GM23338 (cell line): ENCODE data around the gene LCA5. TPM values are rescaled to one million over a fixed set of nuclear protein-coding genes. Genes with fewer than 3 reads are reported as not detected.

Source experiments
- ATAC-seq: fragments of 200-7000 bp; cut with Tn5 transposase; 3 replicates; pipeline ENCODE4 v1.9.1; 2020
- DNase-seq: peaks from one replicate; pipeline ENCODE4 v3.0.0-alpha.2; 2015; ENCODE audit warnings: low spot score
- H2AFZ ChIP-seq: fragments of 200-600 bp; sonication (generic); 2 replicates; pipeline ENCODE4 v1.8.0; 2016; ENCODE audit warnings: antibody characterized with exemption, mild to moderate bottlenecking, moderate library complexity
- H3F3A ChIP-seq: fragments of 200-600 bp; sonication (generic); replicated peaks from 2 replicates; pipeline ENCODE4 v1.8.0; 2017; ENCODE audit warnings: antibody characterized with exemption, mixed run types, low read depth
- H3K27ac ChIP-seq: fragments of 200-600 bp; sonication (generic); 2 replicates; pipeline ENCODE4 v1.6.1; 2016; ENCODE audit warnings: low read depth
- H3K27me3 ChIP-seq: fragments of 200-600 bp; sonication (generic); 2 replicates; pipeline ENCODE4 v1.8.0; 2016; ENCODE audit warnings: mild to moderate bottlenecking, mixed run types, moderate library complexity; ENCODE audit not compliant: insufficient read depth
- H3K36me3 ChIP-seq: fragments of 200-600 bp; sonication (generic); 2 replicates; pipeline ENCODE4 v1.8.0; 2016; ENCODE audit warnings: mild to moderate bottlenecking; ENCODE audit not compliant: insufficient read depth
- H3K4me1 ChIP-seq: fragments of 200-600 bp; sonication (generic); 2 replicates; pipeline ENCODE4 v1.8.0; 2016; ENCODE audit warnings: mild to moderate bottlenecking, moderate library complexity; ENCODE audit not compliant: insufficient read depth
- H3K4me2 ChIP-seq: fragments of 200-600 bp; sonication (generic); 2 replicates; pipeline ENCODE4 v1.7.1; 2017; ENCODE audit warnings: mixed run types
- H3K4me3 ChIP-seq: fragments of 200-600 bp; sonication (generic); 2 replicates; pipeline ENCODE4 v1.6.1; 2016; ENCODE audit warnings: mixed run types
- H3K79me2 ChIP-seq: fragments of 200-600 bp; sonication (generic); replicated peaks from 2 replicates; pipeline ENCODE4 v1.8.0; 2017; ENCODE audit warnings: mild to moderate bottlenecking; ENCODE audit not compliant: insufficient read depth
- H3K9me2 ChIP-seq: fragments of 200-600 bp; sonication (generic); 2 replicates; pipeline ENCODE4 v1.8.0; 2017; ENCODE audit not compliant: insufficient read depth
- H4K20me1 ChIP-seq: fragments of 200-600 bp; sonication (generic); replicated peaks from 2 replicates; pipeline ENCODE4 v1.8.0; 2017; ENCODE audit warnings: mild to moderate bottlenecking; ENCODE audit not compliant: insufficient read depth
- H3K27ac Mint-ChIP-seq: 2 replicates; pipeline ENCODE4 v1.8.0; 2020; ENCODE audit warnings: inconsistent platforms, mild to moderate bottlenecking, moderate library complexity, mixed read lengths
- H3K27me3 Mint-ChIP-seq: 3 replicates; pipeline ENCODE4 v1.8.0; 2022; ENCODE audit warnings: low read depth, mild to moderate bottlenecking, moderate library complexity, mixed read lengths, inconsistent platforms; ENCODE audit not compliant: insufficient read depth, poor library complexity
- H3K36me3 Mint-ChIP-seq: 3 replicates; pipeline ENCODE4 v1.8.0; 2021; ENCODE audit warnings: low read depth, mild to moderate bottlenecking, inconsistent platforms, moderate library complexity, mixed read lengths
- H3K4me1 Mint-ChIP-seq: 3 replicates; pipeline ENCODE4 v1.8.0; 2020; ENCODE audit warnings: mild to moderate bottlenecking, inconsistent platforms, mixed read lengths
- H3K4me3 Mint-ChIP-seq: 3 replicates; pipeline ENCODE4 v1.8.0; 2021; ENCODE audit warnings: moderate library complexity, mild to moderate bottlenecking, inconsistent platforms, mixed read lengths
- H3K9me3 Mint-ChIP-seq: 3 replicates; pipeline ENCODE4 v1.8.0; 2020; ENCODE audit warnings: moderate library complexity, mild to moderate bottlenecking, inconsistent platforms, mixed read lengths
- CREB1 ChIP-seq: fragments of 250-450 bp; sonication (Bioruptor Pico); IDR thresholded peaks from 2 replicates; pipeline ENCODE4 v1.5.0; 2020; ENCODE audit warnings: low read depth, mild to moderate bottlenecking, moderate library complexity
- EZH2 ChIP-seq: fragments of 200-600 bp; sonication (generic); IDR thresholded peaks from one replicate; pipeline ENCODE4 v1.8.0; 2017; ENCODE audit warnings: antibody characterized with exemption, mild to moderate bottlenecking, low read depth; ENCODE audit not compliant: unreplicated experiment
- EZH2phosphoT487 ChIP-seq: fragments of 200-600 bp; sonication (generic); IDR thresholded peaks from one replicate; pipeline ENCODE4 v1.8.1; 2018; ENCODE audit warnings: antibody characterized with exemption; ENCODE audit not compliant: unreplicated experiment
- JUNB ChIP-seq: IDR thresholded peaks from one replicate; pipeline ENCODE4 v1.6.1; 2016; ENCODE audit warnings: antibody characterized with exemption; ENCODE audit not compliant: unreplicated experiment
- NANOG ChIP-seq: IDR thresholded peaks from 2 replicates; pipeline ENCODE4 v1.6.1; 2016; ENCODE audit warnings: antibody characterized with exemption, borderline replicate concordance
- POLR2AphosphoS5 ChIP-seq: IDR thresholded peaks from 2 replicates; pipeline ENCODE4 v1.6.1; 2016; ENCODE audit warnings: antibody characterized with exemption, low read depth
- STAT1 ChIP-seq: IDR thresholded peaks from one replicate; pipeline ENCODE4 v1.6.1; 2016; ENCODE audit warnings: antibody characterized with exemption; ENCODE audit not compliant: unreplicated experiment
- ZNF114 ChIP-seq: fragments of 250-450 bp; sonication (Bioruptor Pico); IDR thresholded peaks from 2 replicates; pipeline ENCODE4 v1.5.0; 2020; ENCODE audit warnings: mild to moderate bottlenecking, moderate library complexity
- ZNF331 ChIP-seq: fragments of 250-450 bp; sonication (Bioruptor Pico); IDR thresholded peaks from 2 replicates; pipeline ENCODE4 v1.5.0; 2020; ENCODE audit warnings: low read depth, mild to moderate bottlenecking, moderate library complexity
- polyA plus RNA-seq: library from polyadenylated mRNA; unstranded; fragments of >200 nt; fragmentation: Nextera tagmentation; extraction: Ambion mirVana; gene quantifications from 2 replicates; pipeline ENCODE4 v1.2.1, GENCODE V29; 2016
- total RNA-seq: library from RNA; depleted of rRNA; stranded (reverse); fragments of >200 nt; shearing (Covaris generic); gene quantifications from 2 replicates; pipeline ENCODE4 v1.2.3, GENCODE V29; 2014
- TF ChIP-seq, protein P1 (sequence below), 2 experiments: fragments of 200-600 bp in 1 of 2; sonication (generic) in 1 of 2; conservative IDR thresholded peaks; 2 replicates each; pipeline versions ENCODE4 v1.5.1 to v1.6.1; 2016 to 2017; ENCODE audit warnings: antibody characterized with exemption in 2 of 2, low read depth in 2 of 2, mild to moderate bottlenecking in 2 of 2, moderate library complexity in 1 of 2
- TF ChIP-seq, protein P2 (sequence below): IDR thresholded peaks from one replicate; pipeline ENCODE4 v1.6.1; 2018; ENCODE audit warnings: antibody characterized with exemption; ENCODE audit not compliant: unreplicated experiment
- TF ChIP-seq, protein P3 (sequence below): fragments of 250-450 bp; sonication (Bioruptor Pico); IDR thresholded peaks from 2 replicates; pipeline ENCODE4 v1.5.0; 2020; ENCODE audit warnings: mild to moderate bottlenecking, moderate library complexity
- TF ChIP-seq, protein P4 (sequence below): IDR thresholded peaks from 2 replicates; pipeline ENCODE4 v1.6.1; 2016; ENCODE audit warnings: antibody characterized with exemption

The LCA5 gene
- total and polyA plus RNA-seq, 2 experiments from 2014 or later, result 4.2 TPM

DNA sequence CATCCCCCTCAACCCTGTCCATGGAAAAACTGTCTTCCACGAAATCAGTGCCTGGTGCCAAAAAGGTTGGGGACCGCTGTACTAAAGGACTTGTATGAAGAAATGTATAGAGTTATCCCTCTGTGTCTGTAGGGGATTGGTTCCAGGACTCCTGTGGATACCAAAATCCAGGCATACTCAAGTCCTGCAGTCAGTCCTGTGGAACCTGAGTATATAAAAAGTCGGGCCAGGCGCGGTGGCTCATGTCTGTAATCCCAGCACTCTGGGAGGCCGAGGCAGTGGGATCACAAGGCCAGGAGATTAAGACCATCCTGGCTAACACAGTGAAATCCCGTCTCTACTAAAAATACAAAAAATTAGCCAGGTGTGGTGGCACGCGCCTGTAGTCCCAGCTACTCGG, 42.0 kb downstream of the LCA5 start:
- Histone ChIP-seq H3K4me2 (no peak overlapping the region), H3K27ac (no peak overlapping the region), H3K36me3 (no peaks in the 10 kb centered on the region), H2AFZ (no peak overlapping the region), H3K9me2 (no peaks in the 10 kb centered on the region), H3K4me3 (no peak overlapping the region), H3F3A (no peaks in the 10 kb centered on the region), H3K27me3 (no peaks in the 10 kb centered on the region), H3K4me1 (peaks cover 8% of the 10 kb centered on the region; the same call in 1 of the 2 replicates), H3K79me2 (no peaks in the 10 kb centered on the region), H4K20me1 (no peaks in the 10 kb centered on the region)
- no peaks in the 10 kb centered on the region for H3K36me3 Mint-ChIP-seq
- H3K27me3 Mint-ChIP-seq, result no peaks in the 10 kb centered on the region
- H3K27ac Mint-ChIP-seq, result no peak overlapping the region
- H3K9me3 Mint-ChIP-seq, result no peaks in the 10 kb centered on the region
- no peak for DNase-seq
- H3K4me1 Mint-ChIP-seq, result peaks cover 14% of the 10 kb centered on the region
- no peak for TF ChIP-seq EZH2phosphoT487
- TF ChIP-seq, protein P1, sequence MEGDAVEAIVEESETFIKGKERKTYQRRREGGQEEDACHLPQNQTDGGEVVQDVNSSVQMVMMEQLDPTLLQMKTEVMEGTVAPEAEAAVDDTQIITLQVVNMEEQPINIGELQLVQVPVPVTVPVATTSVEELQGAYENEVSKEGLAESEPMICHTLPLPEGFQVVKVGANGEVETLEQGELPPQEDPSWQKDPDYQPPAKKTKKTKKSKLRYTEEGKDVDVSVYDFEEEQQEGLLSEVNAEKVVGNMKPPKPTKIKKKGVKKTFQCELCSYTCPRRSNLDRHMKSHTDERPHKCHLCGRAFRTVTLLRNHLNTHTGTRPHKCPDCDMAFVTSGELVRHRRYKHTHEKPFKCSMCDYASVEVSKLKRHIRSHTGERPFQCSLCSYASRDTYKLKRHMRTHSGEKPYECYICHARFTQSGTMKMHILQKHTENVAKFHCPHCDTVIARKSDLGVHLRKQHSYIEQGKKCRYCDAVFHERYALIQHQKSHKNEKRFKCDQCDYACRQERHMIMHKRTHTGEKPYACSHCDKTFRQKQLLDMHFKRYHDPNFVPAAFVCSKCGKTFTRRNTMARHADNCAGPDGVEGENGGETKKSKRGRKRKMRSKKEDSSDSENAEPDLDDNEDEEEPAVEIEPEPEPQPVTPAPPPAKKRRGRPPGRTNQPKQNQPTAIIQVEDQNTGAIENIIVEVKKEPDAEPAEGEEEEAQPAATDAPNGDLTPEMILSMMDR (conservative IDR thresholded peaks at IDR 0.05; ENCODE audit: low read depth in 2 of 2), result no peak
- TF ChIP-seq CREB1 (CRISPR knock-in tag), result no peak
- TF ChIP-seq, protein P2, sequence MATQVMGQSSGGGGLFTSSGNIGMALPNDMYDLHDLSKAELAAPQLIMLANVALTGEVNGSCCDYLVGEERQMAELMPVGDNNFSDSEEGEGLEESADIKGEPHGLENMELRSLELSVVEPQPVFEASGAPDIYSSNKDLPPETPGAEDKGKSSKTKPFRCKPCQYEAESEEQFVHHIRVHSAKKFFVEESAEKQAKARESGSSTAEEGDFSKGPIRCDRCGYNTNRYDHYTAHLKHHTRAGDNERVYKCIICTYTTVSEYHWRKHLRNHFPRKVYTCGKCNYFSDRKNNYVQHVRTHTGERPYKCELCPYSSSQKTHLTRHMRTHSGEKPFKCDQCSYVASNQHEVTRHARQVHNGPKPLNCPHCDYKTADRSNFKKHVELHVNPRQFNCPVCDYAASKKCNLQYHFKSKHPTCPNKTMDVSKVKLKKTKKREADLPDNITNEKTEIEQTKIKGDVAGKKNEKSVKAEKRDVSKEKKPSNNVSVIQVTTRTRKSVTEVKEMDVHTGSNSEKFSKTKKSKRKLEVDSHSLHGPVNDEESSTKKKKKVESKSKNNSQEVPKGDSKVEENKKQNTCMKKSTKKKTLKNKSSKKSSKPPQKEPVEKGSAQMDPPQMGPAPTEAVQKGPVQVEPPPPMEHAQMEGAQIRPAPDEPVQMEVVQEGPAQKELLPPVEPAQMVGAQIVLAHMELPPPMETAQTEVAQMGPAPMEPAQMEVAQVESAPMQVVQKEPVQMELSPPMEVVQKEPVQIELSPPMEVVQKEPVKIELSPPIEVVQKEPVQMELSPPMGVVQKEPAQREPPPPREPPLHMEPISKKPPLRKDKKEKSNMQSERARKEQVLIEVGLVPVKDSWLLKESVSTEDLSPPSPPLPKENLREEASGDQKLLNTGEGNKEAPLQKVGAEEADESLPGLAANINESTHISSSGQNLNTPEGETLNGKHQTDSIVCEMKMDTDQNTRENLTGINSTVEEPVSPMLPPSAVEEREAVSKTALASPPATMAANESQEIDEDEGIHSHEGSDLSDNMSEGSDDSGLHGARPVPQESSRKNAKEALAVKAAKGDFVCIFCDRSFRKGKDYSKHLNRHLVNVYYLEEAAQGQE, result no peak
- TF ChIP-seq POLR2AphosphoS5, result no peak
- TF ChIP-seq, protein P3, sequence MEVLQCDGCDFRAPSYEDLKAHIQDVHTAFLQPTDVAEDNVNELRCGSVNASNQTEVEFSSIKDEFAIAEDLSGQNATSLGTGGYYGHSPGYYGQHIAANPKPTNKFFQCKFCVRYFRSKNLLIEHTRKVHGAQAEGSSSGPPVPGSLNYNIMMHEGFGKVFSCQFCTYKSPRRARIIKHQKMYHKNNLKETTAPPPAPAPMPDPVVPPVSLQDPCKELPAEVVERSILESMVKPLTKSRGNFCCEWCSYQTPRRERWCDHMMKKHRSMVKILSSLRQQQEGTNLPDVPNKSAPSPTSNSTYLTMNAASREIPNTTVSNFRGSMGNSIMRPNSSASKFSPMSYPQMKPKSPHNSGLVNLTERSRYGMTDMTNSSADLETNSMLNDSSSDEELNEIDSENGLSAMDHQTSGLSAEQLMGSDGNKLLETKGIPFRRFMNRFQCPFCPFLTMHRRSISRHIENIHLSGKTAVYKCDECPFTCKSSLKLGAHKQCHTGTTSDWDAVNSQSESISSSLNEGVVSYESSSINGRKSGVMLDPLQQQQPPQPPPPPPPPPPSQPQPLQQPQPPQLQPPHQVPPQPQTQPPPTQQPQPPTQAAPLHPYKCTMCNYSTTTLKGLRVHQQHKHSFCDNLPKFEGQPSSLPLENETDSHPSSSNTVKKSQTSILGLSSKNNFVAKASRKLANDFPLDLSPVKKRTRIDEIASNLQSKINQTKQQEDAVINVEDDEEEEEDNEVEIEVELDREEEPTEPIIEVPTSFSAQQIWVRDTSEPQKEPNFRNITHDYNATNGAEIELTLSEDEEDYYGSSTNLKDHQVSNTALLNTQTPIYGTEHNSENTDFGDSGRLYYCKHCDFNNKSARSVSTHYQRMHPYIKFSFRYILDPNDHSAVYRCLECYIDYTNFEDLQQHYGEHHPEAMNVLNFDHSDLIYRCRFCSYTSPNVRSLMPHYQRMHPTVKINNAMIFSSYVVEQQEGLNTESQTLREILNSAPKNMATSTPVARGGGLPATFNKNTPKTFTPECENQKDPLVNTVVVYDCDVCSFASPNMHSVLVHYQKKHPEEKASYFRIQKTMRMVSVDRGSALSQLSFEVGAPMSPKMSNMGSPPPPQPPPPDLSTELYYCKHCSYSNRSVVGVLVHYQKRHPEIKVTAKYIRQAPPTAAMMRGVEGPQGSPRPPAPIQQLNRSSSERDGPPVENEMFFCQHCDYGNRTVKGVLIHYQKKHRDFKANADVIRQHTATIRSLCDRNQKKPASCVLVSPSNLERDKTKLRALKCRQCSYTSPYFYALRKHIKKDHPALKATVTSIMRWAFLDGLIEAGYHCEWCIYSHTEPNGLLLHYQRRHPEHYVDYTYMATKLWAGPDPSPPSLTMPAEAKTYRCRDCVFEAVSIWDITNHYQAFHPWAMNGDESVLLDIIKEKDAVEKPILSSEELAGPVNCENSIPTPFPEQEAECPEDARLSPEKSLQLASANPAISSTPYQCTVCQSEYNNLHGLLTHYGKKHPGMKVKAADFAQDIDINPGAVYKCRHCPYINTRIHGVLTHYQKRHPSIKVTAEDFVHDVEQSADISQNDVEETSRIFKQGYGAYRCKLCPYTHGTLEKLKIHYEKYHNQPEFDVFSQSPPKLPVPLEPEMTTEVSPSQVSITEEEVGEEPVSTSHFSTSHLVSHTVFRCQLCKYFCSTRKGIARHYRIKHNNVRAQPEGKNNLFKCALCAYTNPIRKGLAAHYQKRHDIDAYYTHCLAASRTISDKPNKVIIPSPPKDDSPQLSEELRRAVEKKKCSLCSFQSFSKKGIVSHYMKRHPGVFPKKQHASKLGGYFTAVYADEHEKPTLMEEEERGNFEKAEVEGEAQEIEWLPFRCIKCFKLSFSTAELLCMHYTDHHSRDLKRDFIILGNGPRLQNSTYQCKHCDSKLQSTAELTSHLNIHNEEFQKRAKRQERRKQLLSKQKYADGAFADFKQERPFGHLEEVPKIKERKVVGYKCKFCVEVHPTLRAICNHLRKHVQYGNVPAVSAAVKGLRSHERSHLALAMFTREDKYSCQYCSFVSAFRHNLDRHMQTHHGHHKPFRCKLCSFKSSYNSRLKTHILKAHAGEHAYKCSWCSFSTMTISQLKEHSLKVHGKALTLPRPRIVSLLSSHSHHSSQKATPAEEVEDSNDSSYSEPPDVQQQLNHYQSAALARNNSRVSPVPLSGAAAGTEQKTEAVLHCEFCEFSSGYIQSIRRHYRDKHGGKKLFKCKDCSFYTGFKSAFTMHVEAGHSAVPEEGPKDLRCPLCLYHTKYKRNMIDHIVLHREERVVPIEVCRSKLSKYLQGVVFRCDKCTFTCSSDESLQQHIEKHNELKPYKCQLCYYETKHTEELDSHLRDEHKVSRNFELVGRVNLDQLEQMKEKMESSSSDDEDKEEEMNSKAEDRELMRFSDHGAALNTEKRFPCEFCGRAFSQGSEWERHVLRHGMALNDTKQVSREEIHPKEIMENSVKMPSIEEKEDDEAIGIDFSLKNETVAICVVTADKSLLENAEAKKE (CRISPR knock-in tag), result no peak
- TF ChIP-seq ZNF114 (CRISPR knock-in tag), result no peak
- TF ChIP-seq, protein P4, sequence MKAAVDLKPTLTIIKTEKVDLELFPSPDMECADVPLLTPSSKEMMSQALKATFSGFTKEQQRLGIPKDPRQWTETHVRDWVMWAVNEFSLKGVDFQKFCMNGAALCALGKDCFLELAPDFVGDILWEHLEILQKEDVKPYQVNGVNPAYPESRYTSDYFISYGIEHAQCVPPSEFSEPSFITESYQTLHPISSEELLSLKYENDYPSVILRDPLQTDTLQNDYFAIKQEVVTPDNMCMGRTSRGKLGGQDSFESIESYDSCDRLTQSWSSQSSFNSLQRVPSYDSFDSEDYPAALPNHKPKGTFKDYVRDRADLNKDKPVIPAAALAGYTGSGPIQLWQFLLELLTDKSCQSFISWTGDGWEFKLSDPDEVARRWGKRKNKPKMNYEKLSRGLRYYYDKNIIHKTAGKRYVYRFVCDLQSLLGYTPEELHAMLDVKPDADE, result no peak
- no peak for TF ChIP-seq JUNB
- TF ChIP-seq EZH2, result no peak
- no peak for TF ChIP-seq ZNF331 (CRISPR knock-in tag)
- no peak for TF ChIP-seq NANOG
- no peak for TF ChIP-seq STAT1
- no peak overlapping the region for H3K4me3 Mint-ChIP-seq
- ATAC-seq, result peak; percentile 40
